NCI-H1417 (cell line): ENCODE results near the gene ZNF837.
"Not testable (repeated sequence)": the region's sequence is repeated elsewhere in the genome, so short reads cannot be mapped to it uniquely, and the experiment has no call there.

Experiments used
- DNase-seq, 3 experiments: peaks; one replicate each; lab custom pipeline; 2025; lab: John Stamatoyannopoulos, UW

ZNF837 gene

GRCh38 chr19:58351558-58351878, 29.3 kb downstream of the ZNF837 start:
- no peak for DNase-seq

GRCh38 chr19:58350871-58351557, 29.8 kb downstream of the ZNF837 start:
- no peak for DNase-seq

GRCh38 chr19:58350001-58350861, 30.6 kb downstream of the ZNF837 start:
- no peak for DNase-seq

- no peak for DNase-seq
These were observed 31.2 kb downstream of the ZNF837 start for GRCh38 chr19:58349590-58349989.

- DNase-seq = not testable (repeated sequence)
These were observed 32.8 kb downstream of the ZNF837 start for GRCh38 chr19:58348080-58348479.

DNA sequence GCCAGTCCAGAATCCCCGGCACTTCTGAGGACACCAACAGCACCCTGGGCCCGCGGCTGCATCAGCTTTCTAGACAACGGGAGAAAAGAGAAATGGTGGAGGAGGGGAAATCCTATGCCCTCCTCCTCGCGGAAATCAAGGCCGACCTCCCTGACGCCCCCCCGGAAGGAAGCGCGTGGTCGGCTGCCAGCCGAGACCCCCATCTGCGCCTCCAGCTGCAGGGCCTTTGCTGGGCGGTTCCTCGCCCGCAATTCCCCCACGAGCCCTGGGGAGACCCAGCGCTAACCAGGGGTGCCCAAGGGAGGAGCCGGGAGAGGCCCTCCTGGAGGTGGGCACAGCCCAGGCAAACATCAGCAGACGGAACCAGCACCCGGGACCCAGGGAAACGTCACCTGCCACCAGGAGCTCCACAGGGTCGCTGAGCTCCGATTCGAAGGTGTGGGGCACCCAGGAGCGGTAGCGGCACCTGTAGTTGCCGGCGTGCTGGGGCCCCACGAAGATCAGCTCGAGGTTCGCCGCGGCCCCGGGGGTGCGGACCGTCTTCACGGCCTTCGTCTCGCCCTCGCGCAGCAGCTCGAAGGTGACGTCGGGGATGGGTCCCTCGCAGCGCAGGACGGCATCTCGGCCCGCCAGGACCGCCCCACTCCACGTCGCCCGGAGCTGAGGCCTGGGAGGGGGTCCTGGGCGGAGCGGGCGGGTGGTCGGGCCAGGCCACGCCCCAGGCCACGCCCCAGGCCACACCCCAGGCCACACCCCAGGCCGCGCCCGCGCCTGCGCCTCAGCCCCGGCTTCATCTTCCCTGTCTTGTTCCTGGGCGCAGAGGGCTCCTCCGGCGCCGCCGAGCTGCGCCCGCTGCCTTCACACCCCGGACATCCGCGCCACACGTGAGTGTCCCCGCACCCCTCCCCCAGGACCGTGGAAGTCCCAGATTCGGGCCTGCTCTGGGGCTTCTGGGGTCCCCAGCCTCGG, 33.6 kb downstream of the ZNF837 start:
- peak; percentile 71 to 84 (median 82) for DNase-seq

GRCh38 chr19:58345558-58345957, 35.3 kb downstream of the ZNF837 start:
- DNase-seq = no peak

DNA sequence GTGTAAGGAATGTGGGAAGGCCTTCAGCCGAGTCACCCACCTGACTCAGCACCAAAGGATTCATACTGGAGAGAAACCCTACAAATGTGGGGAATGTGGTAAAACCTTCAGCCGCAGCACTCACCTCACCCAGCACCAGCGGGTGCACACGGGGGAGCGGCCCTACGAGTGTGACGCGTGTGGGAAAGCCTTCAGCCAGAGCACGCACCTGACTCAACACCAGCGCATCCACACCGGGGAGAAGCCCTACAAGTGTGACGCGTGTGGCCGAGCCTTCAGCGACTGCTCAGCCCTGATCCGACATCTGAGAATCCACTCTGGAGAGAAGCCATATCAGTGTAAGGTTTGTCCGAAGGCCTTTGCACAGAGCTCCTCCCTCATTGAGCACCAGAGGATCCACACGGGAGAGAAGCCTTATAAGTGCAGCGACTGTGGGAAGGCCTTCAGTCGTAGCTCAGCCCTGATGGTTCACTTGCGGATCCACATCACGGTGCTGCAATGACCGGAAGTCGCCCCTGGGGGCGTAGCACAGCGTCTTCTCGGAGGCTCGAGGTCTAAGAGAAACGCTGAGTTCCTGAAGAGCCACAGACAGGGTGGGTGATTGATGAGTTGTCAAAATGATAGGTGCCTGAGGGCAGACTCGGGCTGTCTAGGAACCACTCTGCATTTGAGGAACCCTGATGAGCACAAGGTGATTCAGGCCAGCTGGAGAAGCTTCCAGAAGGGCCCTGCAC, 41.8 kb downstream of the ZNF837 start:
- no peak for DNase-seq

DNA sequence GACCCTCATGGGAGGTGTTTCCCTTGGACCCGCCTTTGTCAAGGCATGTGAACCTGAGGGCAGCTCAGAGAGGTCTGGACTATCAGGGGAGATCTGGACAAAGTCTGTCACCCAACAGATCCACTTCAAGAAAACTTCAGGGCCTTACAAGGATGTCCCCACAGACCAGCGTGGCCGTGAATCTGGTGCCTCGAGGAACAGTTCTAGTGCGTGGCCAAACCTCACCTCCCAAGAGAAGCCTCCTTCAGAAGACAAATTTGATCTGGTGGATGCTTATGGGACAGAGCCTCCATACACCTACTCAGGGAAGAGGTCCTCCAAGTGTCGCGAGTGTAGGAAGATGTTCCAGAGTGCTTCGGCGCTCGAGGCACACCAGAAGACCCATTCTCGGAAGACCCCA, 42.5 kb downstream of the ZNF837 start:
- DNase-seq = no peak

DNA sequence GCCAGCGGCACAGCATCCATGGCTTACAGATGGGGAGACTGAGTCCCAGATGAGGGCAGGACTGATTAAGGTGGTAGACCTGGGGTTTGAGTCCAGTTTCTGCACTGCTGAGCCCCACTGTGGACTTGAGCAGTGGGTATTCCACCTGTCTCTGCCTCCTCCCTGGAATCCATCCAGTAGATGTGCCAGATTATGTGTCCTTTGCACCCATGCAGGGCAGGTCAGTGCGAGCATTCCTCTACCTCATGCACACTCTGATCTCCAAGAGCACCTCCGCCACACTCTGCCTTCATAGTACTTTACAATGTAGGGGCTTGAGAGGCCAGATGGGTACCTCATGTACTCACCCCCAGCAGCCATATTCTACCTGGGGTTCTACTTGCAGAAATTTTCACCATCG, 44.0 kb downstream of the ZNF837 start:
- no peak for DNase-seq

DNA sequence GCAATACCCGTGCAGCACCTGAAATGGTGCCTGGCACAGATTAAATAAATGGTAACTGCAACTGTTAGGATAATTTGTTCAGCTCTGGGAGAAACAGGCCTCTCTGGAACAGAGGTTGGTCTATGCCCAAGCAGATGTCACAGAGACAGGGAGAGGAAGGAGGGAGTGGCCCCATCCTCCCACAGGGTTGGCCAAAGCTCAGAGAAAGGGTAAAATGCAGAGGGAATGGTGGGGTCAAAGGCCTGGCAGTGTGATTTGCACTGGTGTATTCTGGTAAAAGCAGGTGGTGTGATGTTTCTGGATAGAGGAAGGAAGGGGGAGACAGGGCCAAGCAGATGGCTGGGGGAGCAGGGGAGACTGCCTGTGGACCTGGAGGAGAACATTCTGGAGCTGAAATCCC, 44.6 kb downstream of the ZNF837 start:
- no peak for DNase-seq

GRCh38 chr19:58335630-58336029, 45.2 kb downstream of the ZNF837 start:
- DNase-seq = no peak

- no peak for DNase-seq
These were observed 46.1 kb downstream of the ZNF837 start for GRCh38 chr19:58334691-58335249.

DNA sequence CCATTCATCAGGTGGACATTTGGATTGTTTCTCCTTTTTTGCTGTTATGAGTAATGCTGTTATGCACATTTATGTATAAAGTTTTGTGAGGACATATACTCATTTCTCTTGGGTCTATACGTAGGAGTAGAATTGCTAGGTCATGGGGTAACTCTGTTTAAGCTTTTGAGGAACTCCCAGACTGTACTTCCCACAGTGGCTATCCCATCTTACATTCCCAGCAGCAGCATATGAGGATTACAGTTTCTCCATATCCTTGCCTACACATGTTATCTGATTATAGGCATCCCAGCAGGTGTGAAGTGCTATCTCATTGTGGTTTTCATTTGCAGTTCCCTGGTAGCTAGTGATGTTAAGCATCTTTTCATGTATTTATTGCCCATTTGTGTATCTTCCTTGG, 48.1 kb downstream of the ZNF837 start:
- no peak for DNase-seq

DNA sequence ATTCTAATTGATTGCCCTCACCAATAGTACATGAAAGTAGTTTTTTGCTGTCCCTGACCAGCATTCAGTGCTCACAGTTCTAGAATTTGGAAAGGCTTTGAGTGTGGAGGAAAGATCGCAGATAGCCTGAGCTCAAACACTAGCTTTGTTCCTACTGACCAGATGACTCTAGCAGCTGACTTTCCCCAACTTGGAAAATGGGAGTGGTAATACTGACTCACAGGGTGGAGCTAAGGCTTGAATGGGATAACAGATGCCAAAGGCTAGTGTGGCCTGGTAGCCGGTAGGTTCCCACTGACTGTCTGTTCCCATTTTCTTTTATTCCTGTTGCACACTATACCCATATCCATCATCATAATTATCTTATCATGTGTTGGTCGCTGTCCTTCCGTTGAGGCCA, 50.4 kb downstream of the ZNF837 start:
- DNase-seq = no peak

- peak in 1 of 3 experiments; percentile 39 for DNase-seq
These were observed 51.8 kb downstream of the ZNF837 start for GRCh38 chr19:58328999-58329398.

DNA sequence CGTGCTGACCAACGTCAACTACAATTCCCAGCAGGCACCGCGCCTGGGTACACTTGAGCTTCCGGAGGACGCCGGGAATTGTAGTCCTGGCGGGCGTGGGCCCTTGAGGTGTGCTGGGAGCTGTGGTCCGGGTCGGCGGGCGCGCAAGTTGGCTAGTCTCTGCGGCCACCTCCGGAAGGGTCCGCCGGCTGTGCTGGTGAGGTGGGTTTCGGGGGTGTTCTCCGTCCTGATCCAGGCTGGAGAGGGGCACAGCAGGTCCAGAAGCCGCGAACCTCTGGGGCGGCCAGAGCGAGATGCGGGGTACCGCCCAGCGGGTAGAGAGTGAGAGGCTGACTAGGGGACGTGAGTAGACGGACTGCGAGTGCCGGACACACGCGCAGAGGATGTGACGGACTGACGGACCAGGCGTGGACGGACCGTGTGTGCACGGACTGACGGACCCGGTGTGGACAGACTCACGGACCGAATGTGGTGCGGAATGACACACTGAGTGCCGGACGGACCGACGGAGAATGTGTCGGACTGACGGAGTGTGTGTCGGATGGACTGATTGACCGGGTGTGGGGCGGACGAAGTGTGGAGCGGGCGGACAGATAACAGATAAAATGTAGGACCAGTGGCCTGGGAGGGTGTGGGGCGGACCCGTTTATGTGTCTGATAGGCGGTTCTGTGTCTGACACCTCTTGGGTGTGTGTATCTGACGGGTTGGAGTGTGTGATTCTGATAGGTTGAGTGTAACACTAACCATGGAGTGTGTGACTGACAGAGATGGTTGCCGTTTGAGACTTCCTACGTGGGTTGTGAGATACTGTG, 53.7 kb downstream of the ZNF837 start, which contains the start of gene ZSCAN22:
ZSCAN22 (plus strand) TSS at position 81 of the 813 bp plus-strand sequence. CDS start 7,809 bp downstream, outside the sequence.
- peak; percentile 95 to 96 (median 96) for DNase-seq

DNA sequence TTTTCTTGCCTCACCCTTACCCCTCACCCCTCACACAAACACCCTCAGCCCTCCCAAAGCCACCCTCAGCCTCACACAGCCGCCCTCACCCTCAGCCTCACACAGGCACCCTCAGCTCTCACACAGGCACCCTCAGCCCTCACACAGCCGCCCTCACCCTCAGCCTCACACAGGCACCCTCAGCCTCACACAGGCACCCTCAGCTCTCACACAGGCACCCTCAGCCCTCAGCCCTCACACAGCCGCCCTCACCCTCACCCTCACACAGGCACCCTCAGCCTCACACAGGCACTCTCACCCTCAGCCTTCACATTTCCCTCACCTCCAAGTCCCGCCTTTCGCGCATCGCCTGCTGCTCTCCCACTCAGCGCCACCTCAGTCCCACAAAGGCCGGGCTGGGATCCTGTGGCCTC, 54.3 kb downstream of the ZNF837 start:
- no peak for DNase-seq

DNA sequence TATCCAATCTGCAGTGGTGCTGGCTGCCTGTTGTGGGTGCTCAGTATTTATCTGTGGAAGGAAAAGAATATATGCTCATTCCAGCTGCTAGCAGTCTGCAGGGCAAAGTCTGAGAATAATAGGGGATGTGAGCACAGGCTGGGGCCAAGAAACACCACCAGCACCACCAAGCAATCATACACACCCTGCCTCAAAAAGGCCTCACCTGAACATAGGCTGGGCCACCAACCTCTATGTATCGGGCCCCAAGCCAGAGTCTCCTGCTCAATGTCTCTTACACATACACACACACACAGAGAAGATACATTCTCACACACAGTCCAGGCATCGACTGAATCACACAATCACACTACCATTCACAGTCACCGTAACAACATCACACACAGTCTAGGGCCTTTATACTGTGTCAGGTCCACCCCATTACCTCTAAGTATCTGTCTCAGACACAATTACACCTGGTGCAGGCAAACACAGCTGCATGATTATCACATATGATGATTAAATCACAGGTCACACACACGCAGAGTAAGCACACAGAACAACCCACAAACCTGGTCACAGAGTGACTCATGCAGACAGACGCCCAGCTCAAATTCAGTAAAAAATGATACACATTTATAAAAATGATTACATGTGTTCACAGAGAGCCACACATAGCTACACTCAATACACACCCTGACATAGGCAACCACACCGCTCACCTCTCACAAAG, 55.4 kb downstream of the ZNF837 start:
- peak in 2 of 3 experiments; percentile 16 to 60 for DNase-seq

- no peak for DNase-seq
These were observed 61.6 kb downstream of the ZNF837 start for GRCh38 chr19:58319241-58319640.
